Small intestine (tissue), 7 donors: ENCODE results near the gene CELF3. TPM values are rescaled to one million over a fixed set of nuclear protein-coding genes. Genes with fewer than 3 reads are reported as not detected.

Experiments
- DNase-seq, 2 donors: peaks; one replicate each; pipeline versions ENCODE4 v3.0.0 to v3.0.0-alpha.2; 2013
- FAIRE-seq: peaks from 2 replicates; lab custom pipeline; 2012; peaks lifted over from hg19 to GRCh38; lab: Jason Lieb, UNC
- H3K27ac ChIP-seq, 3 donors: one replicate each; pipeline ENCODE4 v1.5.1; 2013; ENCODE audit warnings: low read length in 2 of 3, mild to moderate bottlenecking in 2 of 3, control low read depth in 1 of 3, inconsistent platforms in 1 of 3, low read depth in 1 of 3, moderate library complexity in 1 of 3
- H3K27me3 ChIP-seq, 3 donors: one replicate each; pipeline ENCODE4 v1.6.1; 2013; ENCODE audit warnings: low read length in 3 of 3, inconsistent platforms in 1 of 3; ENCODE audit not compliant: control insufficient read depth in 3 of 3, insufficient read depth in 3 of 3
- H3K36me3 ChIP-seq, 3 donors: one replicate each; pipeline ENCODE4 v1.6.1; 2013; ENCODE audit warnings: low read length in 3 of 3, inconsistent platforms in 1 of 3, low read depth in 1 of 3, mild to moderate bottlenecking in 1 of 3, moderate library complexity in 1 of 3; ENCODE audit not compliant: control insufficient read depth in 3 of 3, insufficient read depth in 2 of 3
- H3K4me1 ChIP-seq, 3 donors: one replicate each; pipeline ENCODE4 v1.6.1; 2013; ENCODE audit warnings: low read length in 2 of 3, inconsistent platforms in 1 of 3, low read depth in 1 of 3, mild to moderate bottlenecking in 1 of 3, moderate library complexity in 1 of 3; ENCODE audit not compliant: control insufficient read depth in 3 of 3, insufficient read depth in 2 of 3
- H3K4me3 ChIP-seq, 3 donors: one replicate each; pipeline ENCODE4 v1.5.1; 2013; ENCODE audit warnings: low read length in 3 of 3, control low read depth in 1 of 3, inconsistent platforms in 1 of 3, low read depth in 1 of 3, mild to moderate bottlenecking in 1 of 3, moderate library complexity in 1 of 3
- H3K9me3 ChIP-seq, 2 donors: one replicate each; pipeline ENCODE4 v1.6.1; 2013; ENCODE audit warnings: low read depth in 1 of 2, low read length in 1 of 2; ENCODE audit not compliant: control insufficient read depth in 2 of 2, insufficient read depth in 1 of 2
- WGBS, 3 donors: extraction: QIAGEN DNeasy Blood & Tissue Kit; methylation state at CpG; one replicate each; pipeline ENCODE4 v1.1.7; 2013; 5-methylcytosine and 5-hydroxymethylcytosine counted together
- polyA plus RNA-seq, 4 donors: library from polyadenylated mRNA; stranded (reverse) in 3 of 4; unstranded in 1 of 4; fragments of 200-250 nt in 3 of 4; fragments of 120-200 nt in 1 of 4; gene quantifications; one replicate each; pipeline versions ENCODE4 v1.2.1 to v1.2.3, GENCODE V29; 2013
- donor health status: healthy with polysubstance abuse.
- donor health status: control.
- donor health status: control.
- donor health status: Bipolar disorder and iron deficiency.
- donor health status: healthy.

The CELF3 gene
- polyA plus RNA-seq, 4 donors: 0.89 to 55.1 (median 4.0) TPM

DNA sequence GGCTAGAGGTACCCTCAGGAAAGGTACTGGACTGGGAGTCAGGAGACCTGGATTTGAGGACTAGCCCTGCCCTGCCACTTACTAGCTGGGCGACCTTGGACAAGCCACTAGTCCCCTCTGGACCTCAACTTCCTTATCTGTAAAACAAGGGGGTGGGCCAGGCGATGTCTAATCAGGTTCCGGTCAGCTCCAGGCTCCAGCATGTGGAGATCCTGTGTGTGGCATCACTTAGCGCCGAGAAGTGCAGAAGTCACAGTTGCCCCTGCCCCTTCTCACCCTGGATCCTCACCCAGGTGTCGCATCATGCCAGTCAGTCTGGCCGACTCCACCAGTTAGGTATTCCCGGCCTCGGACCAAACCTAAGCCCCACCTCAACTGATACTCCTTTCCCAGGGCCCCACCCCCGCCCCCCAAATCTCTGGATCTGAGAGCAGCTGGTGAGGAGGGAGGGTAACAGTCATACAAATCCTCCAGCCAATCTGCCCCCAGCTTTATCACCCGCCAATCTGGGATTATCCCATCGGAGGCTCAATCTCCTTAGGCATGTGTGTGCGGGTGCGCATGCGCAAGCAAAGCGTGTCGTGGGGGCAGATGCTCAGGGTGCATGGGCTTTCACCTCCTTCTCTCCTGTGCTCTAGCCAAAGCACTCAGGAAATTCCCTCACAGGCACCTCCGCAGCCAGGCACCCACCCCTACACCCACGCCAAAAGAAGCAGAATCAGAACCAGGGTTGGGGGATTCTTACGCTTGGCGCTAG lies 5.4 kb downstream of the CELF3 start:
- no peaks in the 10 kb centered on the region for H3K9me3 ChIP-seq
- peaks cover 0 to 60% (median 7%) of the 10 kb centered on the region in 3 donors for H3K4me1 ChIP-seq
- no peaks in the 10 kb centered on the region for H3K27me3 ChIP-seq
- H3K4me3 ChIP-seq: no peak overlapping the region
- no peak for FAIRE-seq
- H3K27ac ChIP-seq: peak overlapping the region in 1 of 3 donors; percentile 67
- WGBS, 3 donors: 85 to 93% (median 89%) methylated on average over 21 of the region's 21 CpGs
- DNase-seq: no peak
- peaks cover 0 to 76% (median 0%) of the 10 kb centered on the region in 3 donors for H3K36me3 ChIP-seq

DNA sequence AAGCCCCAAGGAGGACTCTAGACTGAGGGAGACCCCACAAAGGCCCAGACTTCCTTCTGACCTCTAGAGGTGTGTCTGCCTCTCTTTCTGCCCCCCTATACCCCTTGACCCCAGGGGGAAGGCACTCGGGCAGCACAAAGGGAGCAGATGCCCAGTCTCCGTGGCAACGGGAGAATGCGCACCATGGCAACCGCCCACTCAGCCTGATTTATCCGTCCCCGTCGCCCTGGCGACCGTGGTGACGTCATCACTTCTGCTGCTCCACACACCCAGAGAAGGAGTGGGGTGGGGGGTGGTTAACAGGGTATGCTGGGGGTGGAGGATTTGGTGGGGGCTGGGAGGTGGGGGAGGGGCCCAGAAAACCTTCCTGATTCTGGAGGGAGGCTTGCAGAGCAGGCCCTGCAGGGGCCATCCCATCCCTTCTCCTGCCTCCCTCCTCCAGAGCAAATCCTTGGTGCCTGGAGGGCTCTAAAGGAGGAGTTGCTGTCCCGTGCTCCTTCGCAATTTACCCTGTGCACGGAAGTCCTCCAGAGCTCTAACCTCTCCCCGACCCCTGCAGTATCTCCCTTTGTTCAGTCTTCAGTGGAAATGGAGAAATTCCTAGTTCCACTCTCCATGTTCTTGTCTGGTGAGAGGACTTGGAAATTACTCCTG lies 6.3 kb downstream of the CELF3 start:
- Histone ChIP-seq H3K27me3 (no peaks in the 10 kb centered on the region), H3K36me3 (peaks cover 0 to 85% (median 0%) of the 10 kb centered on the region in 3 donors), H3K9me3 (no peaks in the 10 kb centered on the region), H3K4me1 (peaks cover 0 to 55% (median 7%) of the 10 kb centered on the region in 3 donors), H3K27ac (no peak overlapping the region), H3K4me3 (no peak overlapping the region)
- DNase-seq (peak in 1 of 2 donors; percentile 42), FAIRE-seq (no peak)
- WGBS, 3 donors: 62 to 80% (median 78%) methylated on average over 13 to 15 of the region's 15 CpGs

DNA sequence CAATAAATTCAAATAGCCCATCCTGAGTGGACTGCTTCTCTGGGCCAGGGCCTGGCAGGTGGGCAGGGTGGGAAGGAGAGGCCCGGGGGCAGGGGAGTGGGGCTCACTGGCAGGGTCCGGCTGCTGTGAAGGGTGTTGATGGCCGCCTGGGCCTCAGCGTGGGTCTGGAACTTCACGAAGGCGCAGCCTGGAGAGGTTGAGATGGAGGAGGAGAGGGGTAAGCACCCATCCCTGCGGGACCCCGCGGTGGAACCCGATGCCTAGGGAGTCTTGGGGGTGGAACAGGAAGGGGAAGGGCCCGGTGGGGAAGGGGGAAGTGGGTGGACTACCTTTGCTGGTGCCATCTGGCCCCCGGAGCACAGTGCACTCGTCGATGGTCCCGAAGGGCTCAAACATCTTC lies 7.7 kb downstream of the CELF3 start:
- Histone ChIP-seq H3K4me3 (no peak overlapping the region), H3K36me3 (peaks cover 0 to 90% (median 0%) of the 10 kb centered on the region in 3 donors), H3K27ac (no peak overlapping the region), H3K9me3 (no peaks in the 10 kb centered on the region), H3K4me1 (peaks cover 0 to 51% (median 7%) of the 10 kb centered on the region in 3 donors), H3K27me3 (no peaks in the 10 kb centered on the region)
- no peak for DNase-seq
- no peak for FAIRE-seq
- 83 to 94% (median 88%) methylated on average over 13 to 15 of the region's 15 CpGs for WGBS, 3 donors

DNA sequence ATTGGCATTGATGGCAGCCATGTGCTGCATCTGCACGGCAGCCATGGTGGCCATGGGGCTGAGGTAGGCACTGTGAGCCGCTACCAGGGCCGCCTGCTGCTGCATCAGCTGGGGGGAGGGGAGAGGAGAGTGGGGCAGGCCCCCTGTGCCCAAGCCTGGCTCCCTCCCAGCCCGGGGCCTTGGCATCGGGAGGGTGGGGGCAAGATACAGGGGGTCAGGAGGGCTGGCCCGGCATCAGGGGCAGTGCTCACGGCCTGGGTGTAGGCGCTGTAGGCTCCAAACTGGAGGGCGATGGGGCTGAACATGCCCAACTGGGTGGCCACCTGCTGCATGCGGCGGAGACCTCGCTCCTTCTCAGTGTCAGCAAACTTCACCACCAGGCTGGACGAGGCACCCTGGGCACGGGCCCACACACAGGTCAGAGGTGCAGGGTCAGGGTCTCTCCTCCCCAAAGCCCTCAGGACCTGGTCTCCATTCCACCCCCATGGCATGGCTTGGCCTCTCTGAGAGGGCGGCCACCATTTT lies 9.0 kb downstream of the CELF3 start:
- FAIRE-seq (no peak), DNase-seq (no peak)
- 92 to 94% (median 92%) methylated on average over 12 to 15 of the region's 15 CpGs for WGBS, 3 donors
- H3K27me3 ChIP-seq: no peaks in the 10 kb centered on the region
- no peak overlapping the region for H3K27ac ChIP-seq
- no peaks in the 10 kb centered on the region for H3K9me3 ChIP-seq
- no peak overlapping the region for H3K4me3 ChIP-seq
- peaks cover 0 to 96% (median 0%) of the 10 kb centered on the region in 3 donors for H3K36me3 ChIP-seq
- H3K4me1 ChIP-seq: peaks cover 0 to 38% (median 7%) of the 10 kb centered on the region in 3 donors

DNA sequence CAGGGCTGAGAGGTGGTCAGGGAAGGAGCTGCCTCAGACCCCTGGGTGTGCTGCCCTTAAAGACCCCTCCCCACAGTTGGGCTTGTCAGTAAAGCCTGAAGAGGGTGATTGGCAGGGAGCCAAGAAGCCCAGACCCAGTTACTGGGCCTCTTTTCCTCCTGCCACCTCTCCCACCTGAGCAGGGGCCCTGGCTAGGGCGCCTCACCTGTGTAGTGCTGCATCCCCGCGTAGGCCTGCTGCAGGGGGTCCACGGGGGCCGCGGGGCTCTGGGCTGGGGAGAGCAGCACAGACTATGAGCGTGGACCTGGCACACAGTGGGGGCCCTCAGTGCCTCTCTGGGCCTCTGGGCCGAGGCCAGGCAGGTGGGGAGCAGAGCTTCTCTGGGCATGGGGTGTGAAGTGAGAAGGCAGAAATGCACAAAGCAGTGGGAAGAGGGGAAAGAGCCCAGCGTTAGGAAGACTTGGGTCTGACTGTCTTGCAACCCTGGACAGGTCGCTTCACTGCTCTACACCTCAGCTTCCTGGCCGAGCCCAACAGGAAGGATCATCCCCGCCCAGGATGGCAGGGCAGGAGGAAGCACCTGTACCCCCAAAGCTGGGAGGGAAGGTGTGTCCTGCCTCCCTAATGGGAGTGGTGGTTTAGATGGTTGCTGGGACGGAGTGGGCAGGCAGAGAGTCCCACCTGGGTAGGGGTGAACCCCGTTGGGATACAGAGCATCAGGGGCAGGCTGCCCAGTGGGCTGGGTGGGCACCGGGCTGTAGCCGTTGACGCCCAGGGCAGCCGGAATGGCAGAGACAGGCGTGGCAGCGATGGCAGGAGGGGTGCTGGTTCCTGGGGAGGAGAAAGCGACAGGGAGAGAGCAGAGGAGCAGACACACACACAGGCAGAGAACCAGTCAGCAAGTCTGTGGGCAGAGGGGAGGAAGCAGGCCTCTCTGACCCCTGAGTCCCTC lies 9.9 kb downstream of the CELF3 start:
- Histone ChIP-seq H3K36me3 (peaks cover 0 to 95% (median 0%) of the 10 kb centered on the region in 3 donors), H3K4me3 (no peak overlapping the region), H3K4me1 (peaks cover 0 to 30% (median 0%) of the 10 kb centered on the region in 3 donors), H3K27ac (no peak overlapping the region), H3K27me3 (no peaks in the 10 kb centered on the region), H3K9me3 (no peaks in the 10 kb centered on the region)
- 72 to 81% (median 79%) methylated on average over 21 of the region's 21 CpGs for WGBS, 3 donors
- DNase-seq (no peak), FAIRE-seq (no peak)

DNA sequence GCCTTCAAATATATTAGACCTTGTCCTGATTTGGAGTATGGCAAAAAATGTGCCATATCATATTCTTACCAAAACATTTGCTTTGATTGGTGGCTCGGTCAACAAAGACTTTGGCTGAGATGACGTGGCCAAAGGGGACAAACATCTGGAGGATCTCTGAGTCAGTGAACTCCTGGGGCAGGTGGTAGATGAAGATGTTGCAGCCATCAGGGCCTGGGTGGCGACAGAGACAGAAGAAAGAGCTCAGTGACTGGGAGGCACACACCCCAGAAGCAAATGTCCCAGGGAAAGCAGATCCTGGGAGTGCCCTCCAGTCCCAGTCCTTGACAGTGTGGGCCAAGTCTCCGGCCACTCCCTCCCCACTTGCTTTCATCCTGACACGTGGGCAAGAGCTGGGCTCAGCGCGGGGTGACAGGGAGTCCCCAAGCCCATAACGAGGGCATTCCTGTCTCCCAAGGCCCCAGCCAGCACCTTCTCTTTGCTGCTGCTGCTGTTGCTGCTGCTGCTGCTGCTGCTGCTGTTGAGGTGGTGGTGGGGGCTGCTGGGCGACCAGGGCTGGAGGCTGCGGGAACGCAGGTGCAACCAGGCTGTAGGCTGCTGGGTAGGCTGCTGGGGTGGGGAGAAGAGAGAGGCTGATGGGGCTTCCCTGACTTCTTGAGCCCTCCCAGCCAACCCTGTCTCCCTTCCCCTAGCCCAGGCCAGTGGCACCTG lies 10.7 kb downstream of the CELF3 start:
- H3K27me3 ChIP-seq: no peaks in the 10 kb centered on the region
- 12 to 57% (median 27%) methylated on average over 10 to 11 of the region's 11 CpGs for WGBS, 3 donors
- FAIRE-seq (no peak), DNase-seq (peak in 1 of 2 donors; percentile 64)
- no peaks in the 10 kb centered on the region for H3K9me3 ChIP-seq
- peaks cover 0 to 92% (median 3%) of the 10 kb centered on the region in 3 donors for H3K36me3 ChIP-seq
- H3K4me3 ChIP-seq: no peak overlapping the region
- no peak overlapping the region for H3K27ac ChIP-seq
- H3K4me1 ChIP-seq: peaks cover 0 to 21% (median 0%) of the 10 kb centered on the region in 3 donors

DNA sequence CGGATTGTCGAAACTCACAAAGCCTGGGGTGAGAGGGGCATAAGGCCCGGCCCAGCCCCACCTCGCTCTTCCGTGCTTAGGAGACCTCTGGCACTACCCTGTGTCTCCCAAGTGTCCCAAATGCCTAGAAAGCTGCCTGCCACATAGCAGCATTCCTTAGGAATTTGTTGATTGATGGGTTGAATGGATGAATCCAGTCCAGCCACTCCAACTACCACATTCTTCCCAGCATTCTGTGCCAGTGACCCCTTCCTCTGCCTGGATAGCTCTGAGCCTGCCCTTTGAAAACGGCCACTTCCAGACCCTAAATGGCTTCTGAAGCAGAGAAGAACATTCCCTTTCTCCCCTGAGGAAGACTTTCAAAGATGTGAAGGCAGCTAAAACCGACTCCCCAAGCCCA lies 11.5 kb downstream of the CELF3 start:
- WGBS, 3 donors: 89 to 96% (median 95%) methylated on average over 7 of the region's 7 CpGs
- H3K4me3 ChIP-seq: no peak overlapping the region
- no peaks in the 10 kb centered on the region for H3K9me3 ChIP-seq
- DNase-seq (no peak), FAIRE-seq (no peak)
- H3K27me3 ChIP-seq: no peaks in the 10 kb centered on the region
- peaks cover 0 to 86% (median 3%) of the 10 kb centered on the region in 3 donors for H3K36me3 ChIP-seq
- no peak overlapping the region for H3K27ac ChIP-seq
- peaks cover 0 to 17% (median 0%) of the 10 kb centered on the region in 3 donors for H3K4me1 ChIP-seq
